ENCODE results near the gene FBLN2.
"Not testable (repeated sequence)": the region's sequence is repeated elsewhere in the genome, so short reads cannot be mapped to it uniquely, and the experiment has no call there.

Gene FBLN2

DNA sequence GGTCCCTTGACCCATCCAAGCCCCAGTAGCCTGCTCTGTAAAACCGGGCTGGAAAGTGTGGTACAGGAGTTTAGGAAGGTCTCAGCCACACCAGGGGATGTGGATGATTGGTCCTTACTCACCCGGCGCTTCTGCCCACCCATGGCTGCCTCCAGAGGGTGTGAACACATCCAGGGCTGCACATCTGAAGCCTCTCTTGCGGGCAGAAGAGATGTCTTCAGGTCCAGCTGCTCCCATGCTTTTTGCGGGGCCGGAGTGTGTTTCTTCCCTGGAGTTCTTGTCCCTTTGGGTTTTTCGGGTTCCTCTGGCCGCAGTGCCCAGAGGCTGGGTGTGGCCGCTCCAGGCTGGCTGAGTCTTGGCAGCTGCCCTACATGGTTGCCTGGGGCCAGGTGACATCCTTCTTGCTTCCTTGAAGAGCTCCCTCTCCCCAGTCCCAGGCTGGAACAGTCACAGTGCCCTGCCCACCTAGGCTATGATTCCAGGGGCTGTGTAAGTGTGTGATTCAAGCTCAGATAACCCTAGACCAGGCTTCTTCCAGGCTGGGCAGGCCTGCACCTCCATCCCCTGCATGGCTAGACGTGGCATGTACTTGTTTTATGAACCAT lies 34.9 kb upstream of the FBLN2 start:
- DNase-seq (ENCODE audit: low spot score): no peak

DNA sequence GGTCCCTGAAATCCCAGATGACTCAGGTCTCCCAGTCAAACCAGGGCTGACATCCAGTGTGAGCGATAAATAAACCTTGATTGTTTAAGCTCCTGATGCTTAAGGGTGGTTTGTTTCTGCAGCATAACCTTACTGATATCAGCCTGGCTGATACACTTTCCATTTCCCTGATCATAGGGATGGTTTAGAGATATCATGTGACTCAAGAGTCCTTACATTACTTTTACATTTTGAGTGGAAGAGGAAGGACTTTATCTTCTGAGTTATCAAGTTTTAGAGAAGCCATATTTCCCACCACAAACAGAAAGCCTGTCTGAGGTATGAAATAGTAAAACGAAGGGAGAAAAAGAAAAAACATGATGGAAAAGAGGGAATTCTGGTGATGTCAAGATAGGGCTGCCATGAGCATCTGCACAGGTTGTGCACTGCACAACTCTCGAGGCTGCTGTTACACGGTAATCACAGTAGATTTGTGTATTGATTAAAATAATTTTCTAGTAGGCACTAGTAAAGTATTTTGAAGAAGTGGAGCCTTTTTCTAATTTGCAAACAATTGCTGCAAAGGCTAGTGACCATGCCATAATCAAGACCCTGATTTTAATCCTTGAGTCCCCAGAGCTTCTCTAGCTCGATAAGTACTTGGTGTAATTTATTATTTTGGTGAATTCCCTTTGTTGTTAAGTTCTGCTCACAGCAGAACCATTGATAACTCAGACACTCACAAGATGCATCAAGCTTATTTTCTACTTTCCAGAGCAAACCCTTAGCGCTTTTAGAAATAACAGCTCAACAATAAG lies 34.1 kb upstream of the FBLN2 start:
- no peak for DNase-seq (ENCODE audit: low spot score)

DNA sequence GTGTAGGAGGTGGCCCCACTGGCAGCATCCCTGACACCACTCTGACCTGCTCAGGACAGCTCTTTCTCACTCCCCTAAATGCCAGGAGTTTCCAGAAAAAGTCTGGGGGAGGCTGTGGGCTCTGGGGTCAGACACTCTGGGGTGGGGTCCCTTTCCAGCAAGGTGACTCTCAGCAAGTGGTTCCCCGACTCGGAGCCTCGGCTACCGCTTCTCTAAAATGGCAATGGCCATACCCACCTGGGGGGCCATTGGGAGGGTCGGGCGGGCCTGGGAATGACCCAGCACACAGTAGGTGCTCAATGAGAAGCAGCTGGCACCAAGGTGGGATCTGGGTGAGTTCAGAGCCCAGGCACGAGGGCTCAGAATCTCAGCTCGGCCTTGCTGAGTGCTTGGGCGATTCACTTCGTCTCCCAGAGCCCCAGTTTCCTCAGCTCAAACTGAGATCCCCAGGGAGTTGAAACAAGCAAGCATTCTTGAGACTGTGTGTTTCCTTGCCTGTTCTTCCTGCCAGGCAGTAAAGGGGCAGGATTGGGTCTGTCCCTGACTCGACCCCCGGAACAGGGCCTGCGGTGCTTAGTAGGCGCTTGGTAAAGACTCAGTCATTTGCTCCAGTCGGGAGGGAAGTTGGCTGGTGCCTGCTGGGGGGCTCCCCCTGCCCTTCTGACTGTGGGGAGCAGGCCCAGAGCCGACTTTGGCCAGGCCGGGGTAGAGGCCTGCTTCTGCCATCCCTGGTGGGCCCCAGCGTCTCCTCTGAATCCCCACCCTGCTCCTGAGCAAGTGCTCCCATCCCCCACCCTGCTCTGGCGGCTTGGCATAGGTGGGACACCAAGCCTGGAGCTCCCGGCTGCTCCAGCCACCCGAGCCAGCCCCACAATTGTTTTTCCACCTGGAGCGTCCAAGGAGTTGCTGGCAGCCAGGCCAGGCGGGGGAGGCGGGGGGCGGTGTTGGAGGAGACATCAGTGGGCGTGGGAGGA lies 32.9 kb upstream of the FBLN2 start:
- DNase-seq (ENCODE audit: low spot score): no peak

DNA sequence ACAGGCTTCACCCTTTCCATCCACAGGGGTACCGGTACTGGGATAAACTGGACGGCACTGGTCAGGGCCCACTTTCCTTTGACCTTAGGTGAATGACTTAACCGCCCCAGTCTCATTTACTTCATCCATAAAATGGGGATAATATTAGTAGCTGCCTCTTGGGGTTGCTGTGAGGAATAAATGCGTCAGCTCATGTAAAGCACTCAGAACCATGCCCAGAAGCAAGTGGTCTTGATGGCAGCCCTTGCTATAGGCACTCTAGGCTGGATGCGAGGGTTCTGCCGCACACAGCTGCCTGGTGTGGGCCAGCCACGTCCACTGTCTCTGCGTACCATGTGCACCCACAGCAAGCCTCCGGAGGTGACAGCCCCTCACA lies 32.2 kb upstream of the FBLN2 start:
- DNase-seq (ENCODE audit: low spot score): no peak

DNA sequence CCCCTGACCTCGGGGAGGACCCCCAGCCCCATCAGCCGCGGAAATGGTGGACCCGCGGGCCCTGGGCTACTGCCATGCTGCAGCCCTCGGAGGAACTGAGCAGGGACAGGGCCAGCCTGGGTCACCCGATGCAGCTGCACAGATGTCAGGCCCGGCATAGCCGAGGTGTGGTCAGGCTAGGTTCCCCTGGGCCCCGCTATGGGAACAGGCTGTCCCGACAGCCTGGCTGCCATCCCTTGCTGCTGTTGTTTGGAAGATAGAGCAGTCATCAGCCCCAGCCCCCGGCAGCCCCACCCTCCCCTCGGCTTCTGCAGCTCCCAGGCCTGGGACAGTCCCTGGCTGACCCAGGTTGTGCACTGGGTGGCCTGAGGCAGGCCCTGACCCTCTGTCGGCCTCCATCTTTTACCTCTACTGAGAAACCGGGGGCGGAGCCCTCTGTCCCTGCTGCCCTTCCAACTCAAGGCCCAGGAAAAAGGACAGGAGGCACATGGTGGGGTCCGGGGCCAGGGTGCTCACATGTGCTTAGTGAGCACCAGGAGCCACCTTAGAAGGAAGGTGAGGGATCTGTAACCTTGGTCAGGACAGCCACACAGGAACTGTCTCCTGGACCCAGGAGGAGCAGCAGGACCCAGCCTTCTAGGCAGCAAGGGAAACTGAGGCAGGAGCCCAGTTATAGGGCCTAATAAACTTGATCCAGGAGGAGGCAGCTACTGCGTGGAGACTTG lies 31.5 kb upstream of the FBLN2 start:
- no peak for DNase-seq (ENCODE audit: low spot score)

DNA sequence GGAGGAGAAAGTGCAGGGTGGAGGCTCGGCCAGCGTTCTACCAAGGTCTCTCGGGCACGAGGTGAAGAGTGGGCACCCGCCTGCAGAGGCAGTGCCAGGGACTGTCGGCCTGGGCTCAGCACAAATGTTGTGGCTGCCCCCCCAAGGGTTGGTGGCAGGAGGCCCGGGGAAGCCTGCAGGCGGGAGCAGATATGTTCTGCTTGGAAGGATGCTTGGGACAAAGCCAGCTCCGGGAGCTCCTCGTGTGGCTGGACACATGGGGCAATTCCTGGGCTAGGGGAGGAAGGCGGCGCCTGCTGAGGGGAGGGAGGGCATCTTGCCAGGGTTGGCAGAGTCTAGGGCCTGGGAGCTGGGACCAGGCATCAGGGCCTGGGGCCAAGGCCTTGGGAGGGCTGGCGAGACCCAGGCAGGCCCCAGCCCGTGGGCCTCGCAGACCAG lies 30.4 kb upstream of the FBLN2 start:
- no peak for DNase-seq (ENCODE audit: low spot score)

DNA sequence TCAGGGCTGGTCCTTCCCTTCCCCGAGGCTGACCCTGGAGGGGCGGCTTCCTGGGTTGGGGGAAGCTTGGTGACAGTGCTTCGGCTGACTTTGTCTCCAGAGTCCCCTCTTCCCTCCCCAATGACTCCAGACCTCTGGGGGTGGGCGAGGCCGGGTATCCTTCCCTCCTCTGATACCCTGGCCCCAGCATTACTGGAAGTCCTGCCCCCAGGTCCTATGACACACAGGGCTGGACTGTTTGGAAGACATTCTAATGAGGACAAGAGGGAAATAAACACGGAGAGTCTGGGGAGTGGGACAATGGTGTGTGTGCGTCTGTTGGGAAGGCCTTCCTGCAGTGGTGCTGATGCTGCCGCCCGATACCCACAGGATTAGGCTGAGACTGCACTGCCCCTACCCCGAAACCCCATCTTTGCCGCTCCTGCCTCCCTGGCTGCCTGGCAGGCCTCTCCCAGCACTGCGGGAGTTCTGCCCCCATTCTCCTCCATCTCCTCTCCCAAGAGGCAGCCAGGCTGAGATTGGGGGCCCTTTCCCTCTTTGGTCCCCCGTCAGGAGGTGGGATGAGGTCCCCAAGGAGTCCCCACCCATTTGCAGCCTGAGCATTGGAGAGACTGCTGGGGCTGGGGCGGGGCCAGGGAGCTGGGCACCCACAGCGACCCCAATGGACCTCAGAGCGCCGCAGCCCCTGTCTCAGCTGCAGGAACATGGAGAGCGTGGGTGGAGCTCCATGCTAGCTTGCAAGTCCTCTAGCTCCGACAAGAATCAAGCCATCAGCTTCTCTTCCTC lies 29.7 kb upstream of the FBLN2 start:
- no peak for DNase-seq (ENCODE audit: low spot score)

DNA sequence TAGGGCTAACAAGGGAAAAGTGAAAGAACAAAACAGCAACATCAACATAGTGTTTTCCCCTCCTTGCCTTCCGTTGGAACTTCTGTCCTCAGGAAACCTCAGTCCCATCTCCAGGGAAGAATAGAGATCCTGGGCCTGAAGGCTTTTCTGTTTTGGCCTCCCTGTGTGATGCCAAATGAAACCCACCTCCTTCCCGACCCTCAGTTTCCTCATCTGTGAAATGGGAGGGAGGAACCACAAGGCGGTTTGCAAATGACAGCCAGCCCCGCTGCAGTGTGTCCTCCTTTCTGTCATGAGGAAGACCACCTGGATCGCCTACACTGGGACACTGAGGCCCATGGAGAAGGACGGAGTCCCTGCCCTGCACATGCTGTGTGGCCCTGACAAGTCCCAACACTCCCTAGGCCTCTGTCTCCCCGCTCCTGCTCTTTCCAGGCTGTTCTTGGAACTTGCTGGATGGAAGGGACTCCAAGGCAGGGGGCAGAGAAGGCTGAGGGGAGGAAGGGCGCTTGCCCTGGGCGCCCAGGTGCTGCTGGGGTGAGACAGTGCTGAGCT lies 28.5 kb upstream of the FBLN2 start:
- no peak for DNase-seq (ENCODE audit: low spot score)

DNA sequence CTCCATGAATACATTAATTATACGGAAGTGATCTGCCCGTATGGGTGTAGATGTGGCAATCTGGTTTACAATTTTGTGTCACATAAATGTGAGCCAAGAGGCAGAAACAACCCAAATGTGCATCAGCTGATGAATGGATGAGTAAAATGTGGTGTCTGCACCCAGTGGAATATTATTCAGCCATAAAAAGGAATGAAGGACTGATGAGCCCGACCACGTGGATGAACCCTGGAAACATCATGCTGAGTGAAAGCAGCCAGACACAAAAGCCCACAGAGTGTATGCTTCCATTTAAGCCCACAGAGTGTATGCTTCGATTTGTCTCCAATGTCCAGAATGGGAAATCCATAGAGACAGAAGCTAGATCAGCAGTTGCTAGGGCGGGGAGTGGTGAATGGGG lies 27.6 kb upstream of the FBLN2 start:
- DNase-seq (ENCODE audit: low spot score): no peak

DNA sequence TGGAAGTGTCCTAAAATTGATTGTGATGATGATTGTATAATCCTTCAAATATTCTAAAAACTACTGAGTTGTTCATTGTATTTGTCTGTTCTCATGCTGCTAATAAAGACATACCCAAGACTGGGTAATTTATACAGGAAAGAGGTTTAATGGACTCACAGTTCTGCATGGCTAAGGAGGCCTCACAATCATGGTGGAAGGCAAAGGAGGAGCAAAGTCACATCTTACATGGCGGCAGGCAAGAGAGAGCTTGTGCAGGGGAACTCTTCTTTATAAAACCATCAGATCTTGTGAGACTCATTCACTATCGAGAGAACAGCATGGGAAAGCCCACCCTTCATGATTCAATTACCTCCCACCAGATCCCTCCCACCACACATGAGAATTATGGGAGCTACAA lies 27.2 kb upstream of the FBLN2 start:
- not testable (repeated sequence) for DNase-seq (ENCODE audit: low spot score)

DNA sequence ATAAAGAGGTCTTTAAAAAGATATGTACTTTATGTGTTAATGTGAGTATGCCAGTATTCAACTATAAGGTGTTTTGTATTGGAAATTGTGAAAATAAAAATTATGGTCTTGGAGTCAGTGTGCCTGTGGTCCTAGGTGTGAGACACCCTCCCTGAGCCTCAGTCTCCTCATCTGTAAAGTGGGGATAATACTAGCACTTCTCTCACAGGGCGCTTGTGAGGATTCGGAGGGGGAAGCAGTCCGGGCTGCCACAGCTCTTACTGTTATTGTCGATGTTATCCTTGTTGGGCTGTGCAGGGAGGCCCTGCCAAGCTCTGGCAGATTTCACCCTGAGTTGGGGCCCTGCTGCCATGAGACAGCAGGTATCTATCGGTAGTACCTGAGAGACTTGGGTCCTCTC lies 26.7 kb upstream of the FBLN2 start:
- DNase-seq (ENCODE audit: low spot score): no peak

DNA sequence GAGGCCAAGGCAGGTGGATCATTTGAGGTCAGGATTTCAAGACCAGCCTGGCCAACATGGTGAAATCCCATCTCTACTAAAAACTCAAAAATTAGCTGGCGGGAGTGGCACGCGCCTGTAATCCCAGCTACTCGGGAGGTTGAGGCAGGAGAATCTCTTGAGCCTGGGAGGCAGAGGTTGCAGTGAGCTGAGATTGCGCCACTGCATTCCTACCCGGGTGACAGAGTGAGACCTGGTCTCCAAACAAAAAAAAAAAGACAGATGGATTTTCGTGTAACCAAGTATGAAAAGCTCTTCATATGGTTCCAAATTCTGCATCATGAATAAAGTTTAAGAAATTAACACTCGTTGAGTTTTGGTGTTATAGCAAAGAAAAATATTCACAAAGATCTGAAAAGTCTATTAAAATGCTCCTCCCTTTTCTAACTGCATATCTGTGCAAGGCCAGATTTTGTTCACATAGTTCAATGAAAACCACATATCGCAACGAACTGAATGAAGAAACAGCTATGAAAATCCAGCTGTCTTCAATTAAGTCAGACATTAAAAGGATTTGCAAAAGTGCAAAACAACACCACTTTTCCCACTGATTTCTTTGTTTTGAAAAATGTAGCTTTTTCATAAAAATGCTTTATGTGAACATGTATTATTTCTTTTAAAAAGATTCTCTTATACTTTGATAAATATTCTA lies 23.8 kb upstream of the FBLN2 start:
- DNase-seq (ENCODE audit: low spot score): no peak

DNA sequence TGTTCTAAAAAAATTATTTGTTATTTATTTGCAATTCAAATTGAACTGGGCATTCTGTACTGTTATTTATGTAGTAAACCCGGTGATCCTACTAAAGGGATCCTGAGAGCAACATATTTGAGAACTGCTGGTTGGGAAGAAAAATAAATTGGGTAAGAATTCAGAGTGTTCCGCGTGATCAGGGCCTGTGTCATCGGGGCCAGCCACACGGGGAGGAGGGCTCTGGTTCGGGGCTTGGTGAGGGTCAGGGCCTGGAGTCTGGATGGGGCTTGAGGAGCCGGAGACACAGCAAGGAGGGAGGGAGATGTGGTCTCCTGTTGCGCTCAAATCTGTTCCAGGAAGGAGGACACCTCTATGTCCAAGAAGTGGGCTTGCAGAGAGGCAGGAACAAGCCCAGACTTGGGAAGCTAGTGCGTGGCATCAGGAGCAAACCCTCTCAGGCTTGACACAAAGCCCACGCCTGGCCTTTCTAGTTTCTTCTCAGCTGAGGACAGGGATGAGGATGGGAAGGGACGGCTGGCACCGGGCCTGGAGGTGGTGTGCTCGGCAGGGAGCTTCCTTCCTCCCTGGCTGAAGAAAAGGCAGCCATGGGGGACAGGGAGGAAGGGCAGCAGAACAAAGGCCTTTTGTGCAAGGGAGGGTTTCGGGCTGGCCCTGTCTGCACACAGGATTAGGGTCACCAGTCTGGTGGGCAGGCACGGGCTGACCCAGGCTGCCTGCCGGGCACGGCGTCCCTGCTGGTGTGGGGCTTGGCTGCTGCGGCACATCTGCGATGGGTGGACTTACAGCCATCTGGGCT lies 22.9 kb upstream of the FBLN2 start:
- no peak for DNase-seq (ENCODE audit: low spot score)

DNA sequence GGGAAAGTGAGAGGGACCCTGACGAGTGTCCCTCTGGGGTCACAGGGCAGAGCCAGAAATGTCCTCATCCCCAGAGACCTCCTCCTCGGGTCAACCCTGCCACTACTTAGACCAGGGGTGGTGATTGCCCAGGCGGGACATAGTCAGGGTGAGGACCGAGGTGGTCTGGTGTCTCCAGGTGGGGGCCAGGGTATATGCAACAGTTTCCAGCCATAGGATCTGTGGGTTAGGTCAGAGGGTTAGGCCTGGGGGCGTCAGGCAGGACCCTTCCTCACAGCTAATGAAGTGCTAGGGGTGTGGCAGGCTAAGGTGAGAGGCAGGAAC lies 22.3 kb upstream of the FBLN2 start:
- DNase-seq (ENCODE audit: low spot score): no peak

DNA sequence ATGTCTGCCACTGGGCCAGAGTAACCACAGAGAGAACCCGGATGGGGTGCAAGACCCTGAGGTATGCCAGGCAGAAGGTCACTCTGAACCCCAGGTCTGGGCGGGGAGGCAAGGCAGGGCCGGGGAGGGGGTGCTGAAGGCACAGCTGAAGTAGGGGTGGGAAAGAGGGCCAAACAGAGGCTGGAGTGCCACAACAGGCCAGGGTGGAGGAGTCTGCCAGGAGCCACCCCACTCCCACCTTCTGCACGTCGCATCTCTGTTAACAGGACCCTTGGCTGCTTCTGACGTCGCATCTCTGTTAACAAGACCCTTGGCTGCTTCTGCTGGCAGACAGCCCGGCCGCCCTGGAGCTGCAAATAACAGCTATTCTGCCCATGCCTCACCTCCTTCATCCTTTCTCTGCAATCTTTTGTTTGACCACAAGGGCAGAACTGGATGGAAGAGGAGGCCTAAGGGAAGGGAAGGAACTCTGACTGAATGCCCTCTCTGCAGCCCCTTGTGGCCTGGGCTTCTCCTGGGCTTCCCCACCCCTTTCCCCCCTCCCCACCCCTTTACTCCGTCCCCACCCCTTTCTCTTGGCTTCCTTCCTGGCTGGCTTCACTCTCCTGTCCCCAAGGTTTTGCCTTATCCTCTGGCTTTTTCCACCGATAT lies 20.6 kb upstream of the FBLN2 start:
- no peak for DNase-seq (ENCODE audit: low spot score)

DNA sequence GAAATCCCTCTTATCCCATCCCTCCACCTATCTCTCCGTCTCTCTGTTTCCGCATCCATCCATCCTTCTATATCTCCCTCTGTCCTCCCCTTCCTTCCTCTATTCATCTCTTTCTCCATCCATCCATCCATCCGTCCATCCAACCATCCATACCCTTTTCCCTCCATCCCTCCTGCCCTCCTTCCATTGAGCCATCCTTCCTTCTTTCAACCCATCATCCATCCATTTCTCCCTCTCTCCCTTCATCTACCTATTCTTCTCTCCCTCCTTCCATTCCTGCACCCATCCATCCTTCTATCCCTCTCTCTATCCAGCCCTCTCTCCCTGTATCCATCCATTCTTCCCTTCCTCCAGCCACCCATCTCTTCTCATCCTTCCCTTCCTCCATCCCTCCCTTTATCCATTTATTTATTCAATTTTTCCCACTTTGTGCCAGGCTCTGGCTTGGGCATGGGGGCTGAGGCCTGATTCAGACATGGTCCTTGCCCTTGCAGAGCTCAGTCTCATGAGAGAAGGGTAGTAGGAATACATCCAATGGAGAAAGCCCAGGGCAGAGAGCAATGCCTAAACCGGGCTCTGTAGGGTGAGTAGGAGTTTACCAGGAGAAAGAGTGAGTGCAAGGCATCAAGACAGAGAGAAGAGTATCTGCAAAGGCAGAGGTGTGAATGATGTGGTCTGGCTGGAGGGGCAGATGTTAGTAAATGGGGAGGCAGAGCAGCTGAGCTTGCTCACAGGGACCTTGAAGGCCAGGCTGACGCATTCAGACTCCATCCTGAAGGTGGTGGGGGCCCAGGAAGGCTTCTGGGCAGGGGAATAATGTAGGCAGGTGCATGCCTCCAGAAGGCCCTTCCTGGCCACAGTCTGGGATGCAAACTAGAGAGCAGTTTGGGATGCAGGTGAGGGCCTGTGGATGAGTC lies 19.5 kb upstream of the FBLN2 start:
- DNase-seq (ENCODE audit: low spot score): no peak

DNA sequence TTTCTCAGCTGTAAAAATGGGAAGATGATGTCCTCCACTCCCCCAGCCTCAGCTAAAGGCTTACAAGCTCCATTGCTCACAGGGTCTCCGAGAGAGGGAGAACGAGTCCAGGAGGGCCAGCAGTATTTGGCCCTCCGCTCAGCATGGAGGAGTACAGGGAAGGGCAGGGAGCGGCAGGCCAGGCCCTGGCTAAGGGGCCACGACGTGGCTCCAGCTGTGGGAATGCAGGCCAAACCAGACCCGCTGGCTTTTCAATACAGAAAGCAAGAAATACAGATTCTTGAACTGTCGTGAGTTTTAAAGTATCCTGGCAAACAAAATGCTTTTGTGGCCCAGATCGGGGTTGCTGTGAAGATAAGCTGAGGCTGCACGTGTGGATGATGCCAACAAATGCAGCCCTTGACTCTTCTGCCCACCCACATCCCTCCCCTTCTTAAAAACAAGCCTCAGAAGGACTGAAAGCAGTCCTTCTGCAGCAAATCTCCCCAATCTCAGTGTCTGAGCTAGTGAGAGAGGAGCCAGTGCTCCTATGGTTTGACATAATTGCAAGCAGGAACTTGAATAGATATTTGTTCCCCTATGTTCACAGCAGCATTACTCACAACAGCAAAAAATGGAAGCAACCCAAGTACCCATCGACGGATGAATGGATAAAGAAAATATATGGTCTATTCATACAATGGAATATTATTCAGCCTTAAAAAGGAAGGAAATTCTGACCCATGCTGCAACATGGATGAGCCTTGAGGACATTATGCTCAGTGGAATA lies 18.5 kb upstream of the FBLN2 start:
- DNase-seq (ENCODE audit: low spot score): no peak

Data from AG08396 (cell line).